K562 (cell line): Measurements from ENCODE around the gene PSMD11.

Source experiments
- SETDB1 ChIP-seq: IDR thresholded peaks from one replicate; pipeline ENCODE4 v1.6.1; 2012; ENCODE audit warnings: low read length, control low read depth, inconsistent platforms
- YBX1 ChIP-seq: fragments of 450-650 bp; IDR thresholded peaks from 2 replicates; pipeline ENCODE4 v1.7.1; 2016; ENCODE audit warnings: mild to moderate bottlenecking

GRCh38 chr17:32525122-32525521 is 80.8 kb downstream of the PSMD11 start:
- TF ChIP-seq YBX1 (no peak), SETDB1 (no peak)
